GM08714 (cell line): Measurements from ENCODE around the gene PROK2.
A peak's percentile ranks its signal among the peaks of the same experiment; 100 is the strongest.

Source experiments
- H3K4me3 ChIP-seq: fragments of 200-500 bp; sonication (Bioruptor generic); 2 replicates; pipeline ENCODE4 v1.5.1; 2014; ENCODE audit warnings: mild to moderate bottlenecking, low read length, inconsistent platforms
- ZNF274 ChIP-seq: IDR thresholded peaks from 2 replicates; pipeline ENCODE4 v1.6.1; 2012; ENCODE audit warnings: mild to moderate bottlenecking, low read depth, low read length

PROK2 gene

DNA sequence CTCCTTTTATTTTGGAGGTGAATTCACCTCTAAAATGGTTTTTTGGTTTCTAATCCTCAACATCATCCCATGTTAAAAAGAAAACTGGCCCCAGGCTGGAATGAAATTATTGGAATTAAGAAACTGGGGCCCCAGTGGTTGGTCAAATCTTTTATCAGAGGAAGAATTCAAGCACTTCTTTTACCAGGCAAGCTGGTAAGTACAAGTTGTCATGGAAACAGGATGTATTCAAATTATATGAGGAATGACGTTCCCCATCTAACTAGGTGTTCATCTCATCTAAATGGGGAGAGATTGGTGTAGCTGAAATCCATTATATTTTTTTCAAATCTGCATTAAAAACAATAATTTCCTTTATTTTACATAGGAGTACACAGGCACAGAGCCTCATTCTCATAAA lies 50.1 kb downstream of the PROK2 start:
- no peak overlapping the region for H3K4me3 ChIP-seq
- TF ChIP-seq ZNF274, result no peak

DNA sequence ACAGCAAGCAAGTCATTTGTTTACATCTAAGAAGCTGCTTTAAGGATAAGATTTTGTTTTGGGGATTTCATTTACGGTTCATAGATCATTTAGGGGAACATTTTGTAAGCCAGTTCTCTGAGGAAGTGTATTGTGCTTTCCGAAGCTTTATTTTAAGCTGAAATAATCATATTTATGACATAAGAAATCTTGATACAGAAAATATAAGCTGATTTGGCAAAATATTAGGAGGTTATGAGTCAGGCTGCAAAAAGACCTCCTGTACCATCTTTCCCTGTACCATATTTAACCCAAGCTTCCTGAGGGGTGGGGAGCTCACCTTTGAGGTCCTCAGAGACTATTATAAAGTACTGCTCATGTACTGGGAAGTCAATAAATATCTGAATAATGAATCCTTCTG lies 51.6 kb downstream of the PROK2 start:
- no peak for TF ChIP-seq ZNF274
- H3K4me3 ChIP-seq, result no peak overlapping the region

DNA sequence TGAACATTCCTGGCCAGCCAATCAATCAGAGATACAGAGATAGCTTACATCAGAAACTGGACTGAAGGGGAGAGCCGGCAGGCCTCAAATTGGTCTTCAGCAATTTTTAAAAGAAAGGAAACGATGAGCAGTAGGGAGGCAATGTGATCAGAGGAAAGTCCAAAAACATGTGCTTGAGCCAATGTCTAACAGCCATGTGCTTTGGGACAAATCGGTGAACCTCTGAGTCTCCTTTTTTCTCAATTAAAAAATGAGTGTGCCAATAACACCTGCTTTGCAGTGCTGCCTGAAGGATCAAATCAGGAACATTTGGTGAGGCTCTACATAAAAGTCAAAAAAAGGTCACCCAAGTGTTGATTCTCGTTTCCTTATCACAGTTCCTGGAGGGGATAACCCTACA lies 52.3 kb downstream of the PROK2 start:
- H3K4me3 ChIP-seq, result no peak overlapping the region
- TF ChIP-seq ZNF274, result no peak

DNA sequence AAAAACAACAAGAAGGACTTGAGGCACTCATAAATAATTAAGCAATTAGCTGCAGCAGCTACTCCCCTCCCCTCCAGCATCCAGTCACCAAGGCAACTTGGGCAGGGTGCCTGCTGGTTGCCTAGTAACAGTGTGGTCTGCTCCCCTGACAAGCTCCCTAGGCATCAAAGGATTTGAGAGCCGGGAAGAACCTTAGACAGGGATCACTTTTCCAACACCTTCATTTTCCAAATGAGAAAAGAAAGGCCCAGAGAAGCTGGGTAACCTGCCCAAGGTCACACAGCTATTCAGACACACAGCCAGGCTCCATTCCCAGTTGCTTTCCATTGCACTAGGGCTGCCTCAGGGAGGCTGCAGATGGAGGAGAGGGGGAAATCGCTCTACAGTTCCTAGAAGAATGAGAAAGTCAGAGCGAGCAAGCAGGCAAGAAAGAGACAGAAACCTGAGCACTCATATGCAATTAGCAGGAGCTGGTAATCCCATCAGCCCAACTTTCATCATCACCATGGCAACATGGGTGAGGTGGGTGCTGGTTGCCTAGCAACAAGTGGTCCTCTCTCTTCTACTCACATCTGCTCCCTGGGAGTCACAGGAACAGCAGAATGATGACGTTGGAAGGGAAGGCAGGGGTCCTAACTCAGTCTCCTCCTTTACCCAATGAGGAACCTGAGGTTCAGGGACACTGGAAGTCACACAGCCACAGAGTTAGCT lies 56.2 kb downstream of the PROK2 start:
- no peak for TF ChIP-seq ZNF274
- no peak overlapping the region for H3K4me3 ChIP-seq

DNA sequence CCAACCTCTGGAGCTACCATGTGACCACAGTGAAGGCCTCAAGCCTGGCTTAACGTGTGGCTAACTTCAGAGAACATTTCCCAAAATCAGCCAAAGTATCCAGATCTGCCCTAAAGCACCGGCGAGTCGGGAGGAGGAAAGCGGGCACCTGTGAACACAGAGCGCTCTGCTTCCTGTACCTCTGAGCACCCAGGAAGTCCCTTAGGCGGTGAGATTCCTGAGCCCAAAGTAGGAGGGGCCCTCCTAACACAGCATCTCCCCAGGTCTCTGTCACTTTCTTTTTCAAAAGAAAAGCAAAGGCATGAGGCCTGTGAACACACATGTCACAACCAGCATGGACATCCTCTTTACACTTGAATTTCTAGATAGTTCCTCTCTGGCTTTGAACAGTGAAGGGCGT lies 58.8 kb downstream of the PROK2 start:
- TF ChIP-seq ZNF274, result no peak
- no peak overlapping the region for H3K4me3 ChIP-seq

DNA sequence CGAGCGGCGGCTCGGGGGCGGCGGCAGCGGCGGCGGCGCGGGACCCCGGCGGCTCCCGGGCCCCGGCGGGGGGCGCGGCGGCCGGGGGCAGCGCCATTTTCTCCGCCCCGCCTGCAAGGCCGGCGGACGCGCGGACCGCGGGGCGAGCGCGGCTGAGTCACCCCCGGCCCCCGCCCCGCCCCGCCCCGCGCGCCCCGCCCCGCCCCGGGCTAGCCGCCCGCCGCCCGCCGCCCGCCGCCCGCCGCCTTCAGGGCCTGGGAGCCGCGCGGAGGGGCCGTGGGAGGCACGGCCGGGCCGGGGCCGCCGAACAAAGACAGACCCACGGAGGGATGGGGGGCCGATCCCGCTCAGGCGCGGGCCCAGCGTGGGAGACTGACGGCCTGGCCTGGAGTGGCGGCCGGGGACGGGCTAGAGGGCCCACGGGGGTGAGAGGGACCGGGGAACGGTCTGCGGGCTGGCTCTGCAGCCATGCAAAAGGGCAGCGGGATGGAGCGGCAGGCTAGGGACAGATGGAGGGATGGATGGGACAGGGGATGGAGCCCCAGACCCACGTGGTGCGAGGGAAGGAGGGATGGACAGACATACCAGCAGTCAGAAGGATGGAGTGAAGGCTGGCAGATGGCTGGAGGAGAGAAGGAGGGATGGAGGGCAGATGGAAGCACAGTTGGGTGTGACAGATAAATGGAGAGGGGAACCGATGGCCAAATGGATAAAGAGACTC lies 59.5 kb downstream of the PROK2 start, which contains the start of gene EIF4E3:
TSS of gene EIF4E3 (minus strand) at position 132 of the 721 bp plus-strand sequence. CDS start at position 97, 35 bp downstream.
- no peak for TF ChIP-seq ZNF274
- peak within 1 kb of the TSS; percentile 61; the same call in 1 of the 2 replicates for H3K4me3 ChIP-seq

DNA sequence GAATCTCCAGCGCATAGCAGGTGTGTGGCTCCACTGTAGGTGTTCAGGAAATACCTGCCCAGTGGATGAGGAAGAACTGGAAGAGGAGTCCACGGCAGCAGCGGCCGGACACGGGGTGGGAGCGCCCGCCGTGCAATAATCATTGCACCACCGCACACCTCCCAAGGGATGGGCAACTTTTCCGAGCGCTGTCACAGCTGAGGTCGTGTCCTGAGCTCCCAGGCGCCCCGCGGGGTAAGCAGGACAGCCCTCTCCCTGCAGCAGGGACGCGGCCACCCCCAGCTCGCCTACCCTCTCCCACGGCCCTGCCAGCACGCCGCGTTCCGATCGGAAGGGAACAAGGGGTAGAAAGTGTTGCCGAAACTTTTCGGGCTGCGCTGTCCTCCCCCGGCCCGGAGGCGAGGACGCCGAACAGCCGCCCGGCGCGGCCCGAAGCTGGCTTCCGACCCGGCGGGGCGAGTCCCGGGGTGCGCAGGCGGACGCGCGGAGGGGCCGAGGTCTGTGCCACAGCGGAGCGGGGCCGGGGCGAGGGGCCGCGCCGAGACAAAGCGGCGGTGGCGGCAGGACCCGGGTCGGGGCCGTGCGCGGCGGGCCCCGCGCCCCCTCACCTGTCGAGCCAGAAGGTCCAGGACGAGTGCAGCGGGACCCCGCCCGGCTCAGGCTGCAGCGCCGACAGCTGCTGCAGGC lies 60.2 kb downstream of the PROK2 start:
- peak overlapping the region; percentile 61; the same call in 1 of the 2 replicates for H3K4me3 ChIP-seq
- TF ChIP-seq ZNF274, result no peak

DNA sequence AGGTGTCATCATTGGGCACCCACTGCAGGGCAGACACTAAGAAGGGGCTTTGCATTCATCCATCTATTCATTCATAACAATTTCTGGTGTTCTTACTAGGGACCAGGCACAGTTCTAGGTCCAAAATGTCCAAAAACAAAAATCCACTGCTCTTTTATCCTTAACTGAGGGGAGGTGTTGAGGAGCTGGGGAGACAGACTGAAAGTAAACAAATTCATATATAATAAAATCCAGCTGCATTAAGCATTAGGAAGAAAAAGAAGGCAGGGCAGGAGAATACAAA lies 60.8 kb downstream of the PROK2 start:
- H3K4me3 ChIP-seq, result peak overlapping the region; percentile 61; the same call in 1 of the 2 replicates
- no peak for TF ChIP-seq ZNF274

DNA sequence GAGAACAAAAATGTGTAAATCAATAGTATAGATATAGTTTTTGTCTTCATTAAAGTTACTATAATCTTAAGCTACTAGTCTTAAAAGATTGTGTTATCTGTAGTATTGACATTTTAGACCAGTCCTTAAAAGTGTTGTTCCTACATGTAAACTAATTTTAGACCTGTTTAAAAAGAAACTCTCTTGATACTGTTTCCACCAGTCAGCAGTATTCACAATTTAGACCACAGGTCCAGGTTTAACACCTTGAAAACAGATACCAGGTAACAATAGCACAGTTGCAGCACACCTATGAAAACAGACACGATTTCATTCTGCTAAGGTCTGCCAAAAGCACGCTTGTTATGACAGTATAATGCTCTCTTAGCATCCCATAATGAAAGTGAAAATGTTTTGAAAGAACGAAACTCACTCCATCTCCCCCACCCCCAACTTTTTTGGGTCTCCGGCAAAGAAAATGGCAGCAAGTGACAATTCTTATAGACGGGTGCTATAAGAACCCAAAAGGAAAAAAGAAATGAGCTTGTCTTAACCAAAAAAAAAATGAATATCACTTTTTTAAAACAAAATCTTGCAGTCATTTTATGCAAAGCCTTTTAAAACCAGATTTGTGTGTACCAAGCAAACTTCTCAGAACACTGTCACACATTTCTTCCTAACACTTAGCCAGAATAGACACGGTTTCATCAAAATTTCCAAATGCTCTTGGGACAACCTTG lies 61.3 kb downstream of the PROK2 start:
- no peak for TF ChIP-seq ZNF274
- H3K4me3 ChIP-seq, result no peak overlapping the region

DNA sequence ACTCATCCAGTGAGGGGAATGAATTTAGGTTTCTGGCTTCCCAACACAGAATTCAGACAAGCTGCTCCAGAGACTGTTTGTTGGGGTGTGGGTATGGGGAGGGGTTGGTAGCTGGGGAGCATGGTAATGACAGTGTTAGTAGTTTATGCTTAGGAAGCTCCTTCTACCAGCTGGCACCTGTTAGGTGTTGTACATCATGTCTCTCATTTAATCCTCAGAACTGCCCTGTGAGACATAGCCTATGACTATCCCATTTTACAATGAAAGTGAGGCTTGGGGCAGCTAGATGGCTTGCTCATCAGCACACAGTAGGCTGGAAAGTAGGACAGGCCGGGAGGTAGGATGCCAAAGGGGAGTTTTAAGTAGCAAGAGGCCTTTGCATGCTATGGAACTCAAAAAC lies 62.3 kb downstream of the PROK2 start:
- H3K4me3 ChIP-seq, result no peak overlapping the region
- TF ChIP-seq ZNF274, result no peak
